GM12891 (cell line): ENCODE measurements around the gene VPS26B.

Experiments used
- PAX5 ChIP-seq: IDR thresholded peaks from 2 replicates; pipeline ENCODE4 v1.6.1; 2011; ENCODE audit warnings: low read length, moderate library complexity, mild to moderate bottlenecking; ENCODE audit not compliant: insufficient read depth, severe bottlenecking
- POLR2A ChIP-seq: IDR thresholded peaks from 2 replicates; pipeline ENCODE4 v1.6.1; 2011; ENCODE audit warnings: low read depth, low read length, control low read depth
- POLR2AphosphoS5 ChIP-seq: IDR thresholded peaks from 2 replicates; pipeline ENCODE4 v1.6.1; 2011; ENCODE audit warnings: low read depth, low read length, control low read depth
- SPI1 ChIP-seq: IDR thresholded peaks from 2 replicates; pipeline ENCODE4 v1.6.1; 2011; ENCODE audit warnings: low read depth, low read length, control low read depth
- TAF1 ChIP-seq: IDR thresholded peaks from 2 replicates; pipeline ENCODE4 v1.6.1; 2011; ENCODE audit warnings: low read depth, low read length, control low read depth

- TF ChIP-seq POLR2AphosphoS5 (no peak), POLR2A (no peak), TAF1 (no peak), SPI1 (no peak), PAX5 (no peak)
Observed at GRCh38 chr11:134243913-134244312, 19.4 kb downstream of the VPS26B start.
